Mucosa of rectum (tissue), 2 donors: Measurements from ENCODE around the gene GPR17.

Experiments used
- H3K27ac ChIP-seq, 2 donors: one replicate each; pipeline ENCODE4 v1.7.0; 2013; ENCODE audit warnings: inconsistent platforms in 2 of 2, low read depth in 2 of 2, low read length in 2 of 2
- H3K27me3 ChIP-seq, 2 donors: one replicate each; pipeline ENCODE4 v1.7.0; 2013; ENCODE audit warnings: low read length in 2 of 2; ENCODE audit not compliant: control insufficient read depth in 2 of 2, insufficient read depth in 2 of 2
- H3K36me3 ChIP-seq, 2 donors: one replicate each; pipeline ENCODE4 v1.7.0; 2013; ENCODE audit warnings: low read length in 2 of 2; ENCODE audit not compliant: control insufficient read depth in 2 of 2, insufficient read depth in 2 of 2
- H3K4me1 ChIP-seq, 2 donors: one replicate each; pipeline ENCODE4 v1.7.0; 2013; ENCODE audit warnings: low read length in 2 of 2, mild to moderate bottlenecking in 1 of 2; ENCODE audit not compliant: control insufficient read depth in 2 of 2, insufficient read depth in 2 of 2
- H3K4me3 ChIP-seq, 2 donors: one replicate each; pipeline ENCODE4 v1.7.0; 2013; ENCODE audit warnings: low read length in 2 of 2
- H3K9ac ChIP-seq, 2 donors: one replicate each; pipeline ENCODE4 v1.7.0; 2013; ENCODE audit warnings: low read length in 2 of 2, low read depth in 1 of 2, mild to moderate bottlenecking in 1 of 2
- H3K9me3 ChIP-seq, 2 donors: one replicate each; pipeline ENCODE4 v1.7.0; 2013; ENCODE audit warnings: low read length in 2 of 2; ENCODE audit not compliant: control insufficient read depth in 2 of 2
- donor health status: healthy.
- donor health status: Normal muscosa, but diverticular disease.

GPR17 gene

DNA sequence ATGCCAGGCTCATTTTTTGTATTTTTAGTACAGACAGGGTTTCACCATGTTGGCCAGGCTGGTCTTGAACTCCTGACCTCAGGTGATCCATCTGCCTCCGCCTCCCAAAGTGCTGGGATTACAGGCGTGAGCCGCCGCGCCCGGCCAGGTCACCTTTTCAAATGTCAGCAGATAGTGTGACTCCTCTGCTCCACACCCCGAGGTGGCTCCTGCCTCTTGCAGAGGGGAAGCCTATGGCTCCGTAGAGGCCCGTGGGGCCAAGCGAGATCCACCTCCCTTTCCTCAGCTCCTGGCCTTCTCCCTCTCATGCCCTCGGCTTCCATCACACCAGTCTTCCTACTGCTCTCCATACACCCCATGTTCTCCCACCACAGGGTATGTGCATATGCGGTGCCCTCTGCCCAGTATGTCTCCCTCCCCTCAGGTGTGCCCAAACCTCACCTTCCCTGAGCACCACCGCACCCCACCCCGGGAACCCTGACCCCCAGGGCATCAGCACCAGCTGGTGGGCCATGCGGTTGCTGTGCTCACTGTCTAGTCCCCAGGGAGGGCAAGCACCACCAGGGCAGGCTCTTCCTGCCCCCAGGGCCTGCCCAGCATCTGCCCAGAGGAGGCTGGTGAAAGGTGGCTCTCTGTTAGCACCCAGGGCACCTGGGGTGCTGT lies 10.7 kb downstream of the GPR17 start:
- Histone ChIP-seq H3K4me1 (peaks cover 0 to 5% of the 10 kb centered on the region in 2 donors), H3K4me3 (no peak overlapping the region), H3K36me3 (no peaks in the 10 kb centered on the region), H3K27me3 (no peaks in the 10 kb centered on the region), H3K9ac (no peak overlapping the region), H3K9me3 (no peaks in the 10 kb centered on the region), H3K27ac (peak overlapping the region in 1 of 2 donors; percentile 52)

DNA sequence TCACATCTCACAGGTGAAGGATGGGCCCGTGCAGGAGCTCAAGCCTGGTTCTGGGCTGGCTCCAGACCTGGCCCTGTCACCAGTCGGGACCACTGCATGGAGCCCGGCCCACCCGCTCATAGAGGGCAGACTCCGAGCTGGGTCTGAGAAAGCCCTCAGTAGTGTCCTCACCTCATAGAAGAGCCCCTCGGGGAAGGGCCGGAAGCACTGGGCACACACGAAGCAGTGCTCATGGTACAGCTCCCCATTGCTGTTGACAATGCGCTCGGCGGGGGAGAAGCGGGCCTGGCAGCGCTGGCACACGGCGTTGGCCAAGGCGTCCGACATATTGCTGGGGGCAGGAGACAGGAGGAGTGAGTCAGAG lies 11.3 kb downstream of the GPR17 start:
- Histone ChIP-seq H3K36me3 (no peaks in the 10 kb centered on the region), H3K4me1 (peaks cover 3 to 7% of the 10 kb centered on the region in 2 donors), H3K27me3 (peaks cover 0 to 2% of the 10 kb centered on the region in 2 donors), H3K27ac (peak overlapping the region in 1 of 2 donors; percentile 52), H3K9me3 (no peaks in the 10 kb centered on the region), H3K9ac (no peak overlapping the region), H3K4me3 (no peak overlapping the region)

- peaks cover 2 to 3% of the 10 kb centered on the region in 2 donors for H3K27me3 ChIP-seq
- H3K36me3 ChIP-seq = no peaks in the 10 kb centered on the region
- H3K9me3 ChIP-seq = no peaks in the 10 kb centered on the region
- no peak overlapping the region for H3K4me3 ChIP-seq
- peaks cover 3 to 9% of the 10 kb centered on the region in 2 donors for H3K4me1 ChIP-seq
- no peak overlapping the region for H3K9ac ChIP-seq
- peak overlapping the region in 1 of 2 donors; percentile 58 for H3K27ac ChIP-seq
These were observed 12.2 kb downstream of the GPR17 start for GRCh38 chr2:127658146-127658545.

- H3K27ac ChIP-seq = peak overlapping the region; percentile 37 to 58
- no peaks in the 10 kb centered on the region for H3K36me3 ChIP-seq
- no peak overlapping the region for H3K4me3 ChIP-seq
- H3K27me3 ChIP-seq = peaks cover 2 to 7% of the 10 kb centered on the region in 2 donors
- no peaks in the 10 kb centered on the region for H3K9me3 ChIP-seq
- H3K9ac ChIP-seq = no peak overlapping the region
- H3K4me1 ChIP-seq = peaks cover 3 to 7% of the 10 kb centered on the region in 2 donors
These were observed 12.9 kb downstream of the GPR17 start for GRCh38 chr2:127658641-127659407.

DNA sequence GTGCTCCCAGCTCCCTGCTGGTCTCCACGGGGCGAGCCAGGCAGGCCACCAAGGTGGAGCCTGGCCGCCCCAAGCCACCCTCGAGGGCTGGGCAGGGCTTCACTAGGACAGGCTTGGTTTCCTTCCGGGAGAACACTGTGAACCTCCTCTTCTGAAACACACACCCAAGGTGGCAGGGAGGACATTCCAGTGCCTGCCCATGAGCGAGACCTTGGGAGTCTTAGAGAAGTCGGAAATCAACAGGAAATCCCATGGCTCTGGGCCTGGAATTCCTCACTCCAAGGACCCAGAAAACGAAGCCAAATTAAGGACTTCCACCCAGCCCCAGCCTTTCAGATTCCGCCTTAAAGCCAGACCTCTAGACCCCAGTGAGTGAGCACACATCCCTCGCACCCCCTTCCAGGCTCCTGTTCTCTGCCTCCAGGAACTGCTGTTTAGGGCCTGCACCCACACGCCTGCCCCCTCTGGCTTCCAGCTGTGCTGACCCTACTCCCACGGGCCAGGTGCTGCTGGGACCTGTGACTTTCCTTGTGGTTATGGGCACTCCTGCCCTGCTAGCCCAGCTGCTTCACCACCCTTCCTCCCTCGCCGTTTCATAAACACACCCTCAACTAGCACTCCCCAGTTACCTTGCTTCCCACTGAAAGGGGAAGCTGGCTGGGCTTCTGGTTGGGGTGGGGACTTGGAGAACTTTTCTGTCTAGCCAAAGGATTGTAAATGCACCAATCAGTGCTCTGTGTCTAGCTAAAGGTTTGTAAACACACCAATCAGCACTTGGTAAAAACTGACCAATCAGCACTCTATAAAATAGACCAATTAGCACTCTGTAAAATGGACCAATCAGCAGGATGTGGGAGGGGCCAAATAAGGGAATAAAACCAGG lies 13.7 kb downstream of the GPR17 start:
- H3K36me3 ChIP-seq = no peaks in the 10 kb centered on the region
- no peaks in the 10 kb centered on the region for H3K9me3 ChIP-seq
- H3K4me3 ChIP-seq = no peak overlapping the region
- peaks cover 6 to 10% of the 10 kb centered on the region in 2 donors for H3K27me3 ChIP-seq
- peaks cover 3 to 7% of the 10 kb centered on the region in 2 donors for H3K4me1 ChIP-seq
- H3K27ac ChIP-seq = peak overlapping the region; percentile 37 to 49
- no peak overlapping the region for H3K9ac ChIP-seq

DNA sequence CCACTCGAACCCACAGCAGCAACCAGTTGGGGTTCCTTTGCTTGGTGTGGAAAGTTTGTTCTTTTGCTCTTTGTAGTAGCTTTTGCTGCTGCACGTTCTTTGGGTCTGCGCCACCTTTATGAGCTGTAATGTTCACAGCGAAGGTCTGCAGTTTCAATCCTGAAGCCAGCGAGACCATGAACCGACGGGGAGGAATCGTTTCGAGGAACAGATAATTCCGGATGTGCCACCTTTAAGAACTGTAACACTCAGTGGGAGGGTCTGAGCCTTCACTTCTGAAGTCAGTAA lies 14.3 kb downstream of the GPR17 start:
- no peak overlapping the region for H3K27ac ChIP-seq
- no peak overlapping the region for H3K9ac ChIP-seq
- no peak overlapping the region for H3K4me3 ChIP-seq
- H3K36me3 ChIP-seq = no peaks in the 10 kb centered on the region
- peaks cover 3 to 7% of the 10 kb centered on the region in 2 donors for H3K4me1 ChIP-seq
- H3K9me3 ChIP-seq = no peaks in the 10 kb centered on the region
- H3K27me3 ChIP-seq = peaks cover 11 to 15% of the 10 kb centered on the region in 2 donors

DNA sequence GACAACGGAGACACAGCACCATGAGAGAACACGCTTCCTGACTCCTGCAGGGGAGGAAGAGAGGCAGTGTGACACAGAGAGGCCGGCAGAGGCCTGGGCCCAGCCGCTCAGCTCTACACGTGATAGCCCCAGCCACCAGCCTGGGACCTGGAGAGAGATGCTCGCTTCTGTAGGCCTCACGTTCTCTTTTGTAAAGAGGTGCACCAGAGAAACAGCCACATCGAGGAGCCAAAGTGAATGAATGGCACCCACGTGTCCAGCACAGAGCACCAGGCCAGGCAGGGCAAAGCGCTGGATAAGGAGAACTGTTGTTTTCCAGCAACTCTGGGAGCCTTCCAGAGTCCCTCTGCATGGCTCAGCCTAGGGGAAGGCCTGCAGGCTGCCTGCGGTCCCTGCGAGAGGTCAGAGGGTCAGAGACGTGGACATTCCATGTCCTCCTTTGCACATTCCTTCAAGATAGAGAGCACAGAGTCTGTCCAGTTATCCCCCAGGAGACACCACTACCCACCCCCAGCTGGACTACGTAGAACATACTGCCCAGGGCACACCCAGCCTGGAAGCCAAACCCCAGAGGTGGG lies 15.2 kb downstream of the GPR17 start:
- Histone ChIP-seq H3K36me3 (no peaks in the 10 kb centered on the region), H3K4me1 (peaks cover 3 to 7% of the 10 kb centered on the region in 2 donors), H3K27me3 (peaks cover 15 to 17% of the 10 kb centered on the region in 2 donors), H3K4me3 (no peak overlapping the region), H3K9ac (no peak overlapping the region), H3K9me3 (no peaks in the 10 kb centered on the region), H3K27ac (peak overlapping the region in 1 of 2 donors; percentile 35)

GRCh38 chr2:127661949-127662510 lies 16.1 kb downstream of the GPR17 start:
- no peak overlapping the region for H3K9ac ChIP-seq
- no peak overlapping the region for H3K4me3 ChIP-seq
- H3K9me3 ChIP-seq = no peaks in the 10 kb centered on the region
- H3K27ac ChIP-seq = peak overlapping the region in 1 of 2 donors; percentile 35
- H3K36me3 ChIP-seq = no peaks in the 10 kb centered on the region
- peaks cover 3 to 7% of the 10 kb centered on the region in 2 donors for H3K4me1 ChIP-seq
- peaks cover 17 to 19% of the 10 kb centered on the region in 2 donors for H3K27me3 ChIP-seq

GRCh38 chr2:127662937-127663565 lies 17.1 kb downstream of the GPR17 start:
- peak overlapping the region in 1 of 2 donors; percentile 33 for H3K27ac ChIP-seq
- no peak overlapping the region for H3K9ac ChIP-seq

More at GRCh38 chr2:127662937-127663565, 17.1 kb downstream of the GPR17 start:
- Histone ChIP-seq H3K4me3 (no peak overlapping the region), H3K4me1 (peaks cover 3 to 7% of the 10 kb centered on the region in 2 donors), H3K27me3 (peaks cover 17 to 19% of the 10 kb centered on the region in 2 donors), H3K36me3 (no peaks in the 10 kb centered on the region), H3K9me3 (no peaks in the 10 kb centered on the region)
